Spleen (tissue), 7 donors: ENCODE measurements around the gene GPR152.

ENCODE experiments used
- POLR2A ChIP-seq, 3 donors: fragments of 450-650 bp; IDR thresholded peaks; one replicate each; pipeline ENCODE4 v1.5.1; 2017; ENCODE audit warnings: antibody characterized with exemption in 3 of 3, mild to moderate bottlenecking in 1 of 3
- POLR2AphosphoS5 ChIP-seq, 3 donors: sonication (generic); formaldehyde crosslinking; IDR thresholded peaks; one replicate each; pipeline ENCODE4 v1.5.1; 2017; ENCODE audit warnings: antibody characterized with exemption in 3 of 3
- TF ChIP-seq, protein P1 (sequence below), 11 experiments: fragments of 200-600 bp in 7 of 11; fragments of 450-650 bp in 4 of 11; sonication (generic) in 4 of 11; IDR thresholded peaks in 8 of 11; conservative IDR thresholded peaks in 3 of 11; 1 replicate in 7 of 11; 2 replicates in 4 of 11; pipeline versions ENCODE4 v1.4.0 to v1.8.0; 2016 to 2021; ENCODE audit warnings: antibody characterized with exemption in 11 of 11, inconsistent platforms in 4 of 11, mild to moderate bottlenecking in 1 of 11
- donor health status: DM: no; HTN: no; CAD: no; lungs with moderate emphysema.
- donor health status: DM: no; HTN: no; CAD: no.
- donor health status: DM: no; HTN: no; CAD: no.

GRCh38 chr11:67410984-67411784, 41.3 kb downstream of the GPR152 start:
- TF ChIP-seq, protein P1, sequence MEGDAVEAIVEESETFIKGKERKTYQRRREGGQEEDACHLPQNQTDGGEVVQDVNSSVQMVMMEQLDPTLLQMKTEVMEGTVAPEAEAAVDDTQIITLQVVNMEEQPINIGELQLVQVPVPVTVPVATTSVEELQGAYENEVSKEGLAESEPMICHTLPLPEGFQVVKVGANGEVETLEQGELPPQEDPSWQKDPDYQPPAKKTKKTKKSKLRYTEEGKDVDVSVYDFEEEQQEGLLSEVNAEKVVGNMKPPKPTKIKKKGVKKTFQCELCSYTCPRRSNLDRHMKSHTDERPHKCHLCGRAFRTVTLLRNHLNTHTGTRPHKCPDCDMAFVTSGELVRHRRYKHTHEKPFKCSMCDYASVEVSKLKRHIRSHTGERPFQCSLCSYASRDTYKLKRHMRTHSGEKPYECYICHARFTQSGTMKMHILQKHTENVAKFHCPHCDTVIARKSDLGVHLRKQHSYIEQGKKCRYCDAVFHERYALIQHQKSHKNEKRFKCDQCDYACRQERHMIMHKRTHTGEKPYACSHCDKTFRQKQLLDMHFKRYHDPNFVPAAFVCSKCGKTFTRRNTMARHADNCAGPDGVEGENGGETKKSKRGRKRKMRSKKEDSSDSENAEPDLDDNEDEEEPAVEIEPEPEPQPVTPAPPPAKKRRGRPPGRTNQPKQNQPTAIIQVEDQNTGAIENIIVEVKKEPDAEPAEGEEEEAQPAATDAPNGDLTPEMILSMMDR (IDR thresholded peaks at IDR 0.05 in 8 of 11, conservative IDR thresholded peaks at IDR 0.05 in 3 of 11), result no peak
- TF ChIP-seq POLR2AphosphoS5 (IDR thresholded peaks at IDR 0.05) (no peak), POLR2A (IDR thresholded peaks at IDR 0.05) (no peak)
